Activated naive CD8-positive, alpha-beta T cell treated with anti-CD3 and anti-CD28 coated beads, Interleukin-2, amount 50 U/mL, for 16 hours (primary cell): ENCODE results near the gene PEAK3.

Experiments used
- DNase-seq: peaks from one replicate; pipeline ENCODE4 v3.0.0-alpha.2; 2020; ENCODE audit warnings: low read depth, low spot score

The PEAK3 gene

GRCh38 chr19:2270423-2271233, 11.3 kb downstream of the PEAK3 start:
- peak; percentile 38 for DNase-seq

GRCh38 chr19:2270157-2270422, 11.9 kb downstream of the PEAK3 start:
- DNase-seq, result no peak

- peak; percentile 97 for DNase-seq
Measured at GRCh38 chr19:2269244-2270156, 12.5 kb downstream of the PEAK3 start.

- DNase-seq, result no peak
Measured at GRCh38 chr19:2268861-2269243, 13.1 kb downstream of the PEAK3 start.

- DNase-seq, result no peak
Measured at GRCh38 chr19:2268480-2268830, 13.5 kb downstream of the PEAK3 start.

- no peak for DNase-seq
Measured at GRCh38 chr19:2266183-2266993, 15.6 kb downstream of the PEAK3 start.

- DNase-seq, result no peak
Measured at GRCh38 chr19:2261438-2262172, 20.4 kb downstream of the PEAK3 start.

GRCh38 chr19:2260341-2260805, 21.6 kb downstream of the PEAK3 start:
- no peak for DNase-seq

GRCh38 chr19:2259336-2259735, 22.6 kb downstream of the PEAK3 start:
- no peak for DNase-seq

- no peak for DNase-seq
Measured at GRCh38 chr19:2255982-2256685, 25.8 kb downstream of the PEAK3 start, which contains the start of gene JSRP1. Gene JSRP1 (minus strand): TSS chr19:2256417. CDS start chr19:2255314, 1,103 bp downstream.

- no peak for DNase-seq
Measured at GRCh38 chr19:2255112-2255845, 26.7 kb downstream of the PEAK3 start.

GRCh38 chr19:2254064-2254872, 27.7 kb downstream of the PEAK3 start:
- DNase-seq, result no peak

- no peak for DNase-seq
Measured at GRCh38 chr19:2253106-2254063, 28.6 kb downstream of the PEAK3 start.

- DNase-seq, result no peak
Measured at GRCh38 chr19:2252797-2253105, 29.2 kb downstream of the PEAK3 start.

- no peak for DNase-seq
Measured at GRCh38 chr19:2252055-2252796, 29.7 kb downstream of the PEAK3 start.

GRCh38 chr19:2251106-2252054, 30.6 kb downstream of the PEAK3 start:
- DNase-seq, result no peak
